ENCODE results near the gene PHF3. TPM values are rescaled to one million over a fixed set of nuclear protein-coding genes. Genes with fewer than 3 reads are reported as not detected.

PHF3 gene
- total and polyA plus RNA-seq, 9 donors, result 23.9 to 55.7 (median 32.2) TPM

- Histone ChIP-seq H3K27ac (ENCODE audit: low read length) (no peak overlapping the region), H3K9me3 (replicated peaks; ENCODE audit: control insufficient read depth, low read depth, low read length) (no peaks in the 10 kb centered on the region), H3K4me3 (ENCODE audit: low read length) (no peak overlapping the region), H3K27me3 (ENCODE audit: control insufficient read depth, insufficient read depth, low read length) (no peaks in the 10 kb centered on the region), H3K4me1 (ENCODE audit: control insufficient read depth, insufficient read depth, low read length) (no peaks in the 10 kb centered on the region), H3K36me3 (ENCODE audit: control insufficient read depth, insufficient read depth, low read length) (peaks cover 5% of the 10 kb centered on the region)
- DNase-seq, result peak; percentile 52
- 11% methylated on average over 1 of the region's 1 CpG for WGBS (ENCODE audit: insufficient coverage)
Measured at GRCh38 chr6:63643862-63644261, 8.3 kb downstream of the PHF3 start.

- Histone ChIP-seq H3K9me3 (replicated peaks; ENCODE audit: control insufficient read depth, low read depth, low read length) (no peaks in the 10 kb centered on the region), H3K4me1 (ENCODE audit: control insufficient read depth, insufficient read depth, low read length) (no peaks in the 10 kb centered on the region), H3K36me3 (ENCODE audit: control insufficient read depth, insufficient read depth, low read length) (peaks cover 5% of the 10 kb centered on the region), H3K27ac (ENCODE audit: low read length) (no peak overlapping the region), H3K4me3 (ENCODE audit: low read length) (no peak overlapping the region), H3K27me3 (ENCODE audit: control insufficient read depth, insufficient read depth, low read length) (no peaks in the 10 kb centered on the region)
- DNase-seq, result no peak
- no CpG with 5 or more reads among the region's 11 CpGs for WGBS (ENCODE audit: insufficient coverage)
Measured at GRCh38 chr6:63644668-63645326, 9.2 kb downstream of the PHF3 start.

- Histone ChIP-seq H3K4me3 (ENCODE audit: low read length) (no peak overlapping the region), H3K27ac (ENCODE audit: low read length) (no peak overlapping the region), H3K9me3 (replicated peaks; ENCODE audit: control insufficient read depth, low read depth, low read length) (peaks cover 2% of the 10 kb centered on the region), H3K27me3 (ENCODE audit: control insufficient read depth, insufficient read depth, low read length) (no peaks in the 10 kb centered on the region), H3K36me3 (ENCODE audit: control insufficient read depth, insufficient read depth, low read length) (peaks cover 3% of the 10 kb centered on the region), H3K4me1 (ENCODE audit: control insufficient read depth, insufficient read depth, low read length) (no peaks in the 10 kb centered on the region)
- WGBS (ENCODE audit: insufficient coverage), result no CpG with 5 or more reads among the region's 2 CpGs
- no peak for DNase-seq
Measured at GRCh38 chr6:63649269-63649668, 13.7 kb downstream of the PHF3 start.

- Histone ChIP-seq H3K27me3 (ENCODE audit: control insufficient read depth, insufficient read depth, low read length) (no peaks in the 10 kb centered on the region), H3K4me1 (ENCODE audit: control insufficient read depth, insufficient read depth, low read length) (no peaks in the 10 kb centered on the region), H3K36me3 (ENCODE audit: control insufficient read depth, insufficient read depth, low read length) (peaks cover 3% of the 10 kb centered on the region), H3K4me3 (ENCODE audit: low read length) (no peak overlapping the region), H3K27ac (ENCODE audit: low read length) (no peak overlapping the region), H3K9me3 (replicated peaks; ENCODE audit: control insufficient read depth, low read depth, low read length) (peaks cover 2% of the 10 kb centered on the region)
- no peak for DNase-seq
Measured at GRCh38 chr6:63649847-63650265, 14.3 kb downstream of the PHF3 start.

GRCh38 chr6:63652980-63653379, 17.4 kb downstream of the PHF3 start:
- no CpG with 5 or more reads among the region's 2 CpGs for WGBS (ENCODE audit: insufficient coverage)
- Histone ChIP-seq H3K27ac (ENCODE audit: low read length) (no peak overlapping the region), H3K27me3 (ENCODE audit: control insufficient read depth, insufficient read depth, low read length) (no peaks in the 10 kb centered on the region), H3K36me3 (ENCODE audit: control insufficient read depth, insufficient read depth, low read length) (no peaks in the 10 kb centered on the region), H3K4me3 (ENCODE audit: low read length) (no peak overlapping the region), H3K4me1 (ENCODE audit: control insufficient read depth, insufficient read depth, low read length) (no peaks in the 10 kb centered on the region), H3K9me3 (replicated peaks; ENCODE audit: control insufficient read depth, low read depth, low read length) (peaks cover 2% of the 10 kb centered on the region)
- DNase-seq, result no peak

GRCh38 chr6:63660757-63661156, 25.2 kb downstream of the PHF3 start:
- Histone ChIP-seq H3K4me1 (ENCODE audit: control insufficient read depth, insufficient read depth, low read length) (no peaks in the 10 kb centered on the region), H3K27me3 (ENCODE audit: control insufficient read depth, insufficient read depth, low read length) (no peaks in the 10 kb centered on the region), H3K36me3 (ENCODE audit: control insufficient read depth, insufficient read depth, low read length) (no peaks in the 10 kb centered on the region), H3K9me3 (replicated peaks; ENCODE audit: control insufficient read depth, low read depth, low read length) (no peaks in the 10 kb centered on the region), H3K27ac (ENCODE audit: low read length) (no peak overlapping the region), H3K4me3 (ENCODE audit: low read length) (no peak overlapping the region)
- WGBS (ENCODE audit: insufficient coverage), result no CpG with 5 or more reads among the region's 1 CpG
- no peak for DNase-seq

- Histone ChIP-seq H3K4me1 (ENCODE audit: control insufficient read depth, insufficient read depth, low read length) (no peaks in the 10 kb centered on the region), H3K9me3 (replicated peaks; ENCODE audit: control insufficient read depth, low read depth, low read length) (no peaks in the 10 kb centered on the region), H3K36me3 (ENCODE audit: control insufficient read depth, insufficient read depth, low read length) (no peaks in the 10 kb centered on the region), H3K27ac (ENCODE audit: low read length) (no peak overlapping the region), H3K27me3 (ENCODE audit: control insufficient read depth, insufficient read depth, low read length) (no peaks in the 10 kb centered on the region), H3K4me3 (ENCODE audit: low read length) (no peak overlapping the region)
- WGBS (ENCODE audit: insufficient coverage), result 100% methylated on average over 3 of the region's 5 CpGs
- DNase-seq, result no peak
Measured at GRCh38 chr6:63661769-63662168, 26.2 kb downstream of the PHF3 start.

GRCh38 chr6:63663147-63663955, 27.7 kb downstream of the PHF3 start:
- Histone ChIP-seq H3K9me3 (replicated peaks; ENCODE audit: control insufficient read depth, low read depth, low read length) (no peaks in the 10 kb centered on the region), H3K4me1 (ENCODE audit: control insufficient read depth, insufficient read depth, low read length) (no peaks in the 10 kb centered on the region), H3K27me3 (ENCODE audit: control insufficient read depth, insufficient read depth, low read length) (no peaks in the 10 kb centered on the region), H3K36me3 (ENCODE audit: control insufficient read depth, insufficient read depth, low read length) (no peaks in the 10 kb centered on the region), H3K4me3 (ENCODE audit: low read length) (no peak overlapping the region), H3K27ac (ENCODE audit: low read length) (no peak overlapping the region)
- DNase-seq, result no peak
- 100% methylated on average over 1 of the region's 5 CpGs for WGBS (ENCODE audit: insufficient coverage)

- Histone ChIP-seq H3K4me3 (ENCODE audit: low read length) (no peak overlapping the region), H3K27me3 (ENCODE audit: control insufficient read depth, insufficient read depth, low read length) (no peaks in the 10 kb centered on the region), H3K4me1 (ENCODE audit: control insufficient read depth, insufficient read depth, low read length) (no peaks in the 10 kb centered on the region), H3K9me3 (replicated peaks; ENCODE audit: control insufficient read depth, low read depth, low read length) (no peaks in the 10 kb centered on the region), H3K36me3 (ENCODE audit: control insufficient read depth, insufficient read depth, low read length) (no peaks in the 10 kb centered on the region), H3K27ac (ENCODE audit: low read length) (no peak overlapping the region)
- no peak for DNase-seq
Measured at GRCh38 chr6:63663956-63664281, 28.3 kb downstream of the PHF3 start.

- Histone ChIP-seq H3K36me3 (ENCODE audit: control insufficient read depth, insufficient read depth, low read length) (peaks cover 5% of the 10 kb centered on the region), H3K27me3 (ENCODE audit: control insufficient read depth, insufficient read depth, low read length) (no peaks in the 10 kb centered on the region), H3K9me3 (replicated peaks; ENCODE audit: control insufficient read depth, low read depth, low read length) (no peaks in the 10 kb centered on the region), H3K4me3 (ENCODE audit: low read length) (no peak overlapping the region), H3K27ac (ENCODE audit: low read length) (no peak overlapping the region), H3K4me1 (ENCODE audit: control insufficient read depth, insufficient read depth, low read length) (no peaks in the 10 kb centered on the region)
- DNase-seq, result no peak
- WGBS (ENCODE audit: insufficient coverage), result 60% methylated on average over 2 of the region's 6 CpGs
Measured at GRCh38 chr6:63671098-63671754, 35.6 kb downstream of the PHF3 start.

All from muscle of leg (tissue), 11 donors.